Mesenteric fat pad (tissue), 1 donor: ENCODE data around the gene CRY1. TPM values are rescaled to one million over a fixed set of nuclear protein-coding genes. Genes with fewer than 3 reads are reported as not detected.

ENCODE experiments used
- DNase-seq: peaks from one replicate; pipeline ENCODE4 v3.0.0-alpha.2; 2020; ENCODE audit warnings: low spot score
- long read RNA-seq: library from polyadenylated mRNA; unstranded; transcript quantifications from one replicate; pipeline ENCODE4 v2.0.0, GENCODE V29; 2020
- total RNA-seq: library from RNA; stranded (reverse); fragmentation: NEBNext Ultra II Directional; extraction: Animal tissue kit (Norgen Biotek cat#: 25700); gene quantifications from one replicate; pipeline ENCODE4 v1.2.1, GENCODE V29; 2021
- donor health status: DM: yes; HTN: yes; CAD: no.

CRY1 gene
- 14.8 TPM for total RNA-seq
- long read RNA-seq, transcript CRY1-201 (13 exons, 3,267 nt) = major isoform, 31 of 58 reads
- long read RNA-seq, partial matches to known transcripts = 8 of 58 reads
- long read RNA-seq, other reads (novel, unspliced or antisense) = 19 of 58 reads

DNA sequence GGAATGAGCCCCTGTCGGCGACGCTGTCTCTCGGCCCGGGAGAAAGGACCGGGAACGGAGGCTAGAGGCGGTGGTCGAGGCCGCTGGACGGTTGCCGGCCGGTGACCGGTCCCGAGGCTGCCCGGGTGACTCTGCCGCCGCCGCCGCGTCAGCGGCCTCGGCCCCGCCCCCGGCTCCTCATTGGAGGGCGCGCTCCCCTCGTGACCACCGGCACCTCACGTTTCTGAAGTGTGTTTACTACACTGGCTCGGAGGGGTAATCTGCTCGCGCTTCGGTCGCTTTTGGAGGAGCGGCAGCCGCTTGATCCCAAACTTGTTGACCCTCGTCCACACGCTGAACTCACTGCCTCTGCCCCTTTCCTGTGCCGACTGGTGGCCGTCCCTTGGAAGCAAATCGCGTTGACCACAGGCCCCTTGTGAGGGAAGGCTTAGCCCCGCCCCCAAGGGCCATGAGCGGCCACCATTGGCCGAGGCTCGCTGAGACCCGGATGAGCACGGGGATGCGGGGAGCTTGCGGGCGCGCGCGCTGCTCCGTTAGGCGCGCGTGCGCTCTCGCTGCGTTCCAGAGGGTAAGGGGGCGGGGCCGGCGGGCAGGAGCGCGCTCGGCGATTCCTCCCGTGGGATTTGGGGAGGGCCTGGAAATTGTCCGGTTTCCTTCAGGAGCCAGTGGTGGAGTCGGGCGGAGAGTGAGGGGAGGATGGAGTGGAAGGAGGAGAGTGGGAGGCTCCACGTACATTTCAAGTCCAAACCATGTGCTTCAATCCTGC, at the start of gene CRY1:
CRY1 (minus strand) TSS at position 133 of the 766 bp plus-strand sequence. CDS start 588 bp downstream, outside the sequence.
- DNase-seq = peak; percentile 99

DNA sequence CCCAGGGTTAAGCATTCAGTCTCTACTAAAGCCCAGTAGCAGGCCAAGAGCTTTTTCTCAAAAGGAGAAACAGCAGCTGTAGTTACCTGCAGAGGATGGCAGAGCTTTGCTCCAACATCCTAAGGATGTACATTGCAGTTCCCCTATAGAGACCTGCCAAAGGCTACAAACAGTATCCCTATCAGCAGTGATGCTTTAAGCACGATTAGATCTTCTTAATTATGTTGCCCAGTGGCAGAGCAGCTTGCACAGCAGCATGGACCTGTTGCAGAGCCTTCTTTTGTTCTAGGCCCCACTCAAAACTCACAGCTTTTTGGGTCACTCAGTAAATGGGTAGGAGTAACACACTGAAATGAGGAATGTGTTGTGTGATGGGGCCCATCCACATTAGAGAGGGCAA, 46.4 kb upstream of the CRY1 start:
- DNase-seq = no peak

DNA sequence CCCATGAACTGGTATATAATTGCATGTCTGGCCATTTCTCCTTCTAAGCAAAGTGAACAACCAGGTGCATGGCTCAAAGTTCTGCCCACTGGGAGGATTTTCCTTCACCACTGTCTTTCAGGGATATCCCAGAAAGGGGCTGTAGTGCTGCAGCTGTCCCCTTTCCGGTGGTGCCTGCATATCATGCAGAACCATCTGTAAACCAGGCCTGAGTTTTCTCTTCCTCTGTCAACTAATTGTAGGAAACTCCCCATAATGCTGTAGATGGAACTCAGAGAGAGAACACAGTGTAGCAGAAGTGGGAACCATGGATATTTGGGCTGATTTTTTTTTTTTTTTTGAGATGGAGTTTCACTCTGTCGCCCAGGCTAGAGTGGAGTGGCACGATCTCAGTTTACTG, 45.6 kb upstream of the CRY1 start:
- no peak for DNase-seq

DNA sequence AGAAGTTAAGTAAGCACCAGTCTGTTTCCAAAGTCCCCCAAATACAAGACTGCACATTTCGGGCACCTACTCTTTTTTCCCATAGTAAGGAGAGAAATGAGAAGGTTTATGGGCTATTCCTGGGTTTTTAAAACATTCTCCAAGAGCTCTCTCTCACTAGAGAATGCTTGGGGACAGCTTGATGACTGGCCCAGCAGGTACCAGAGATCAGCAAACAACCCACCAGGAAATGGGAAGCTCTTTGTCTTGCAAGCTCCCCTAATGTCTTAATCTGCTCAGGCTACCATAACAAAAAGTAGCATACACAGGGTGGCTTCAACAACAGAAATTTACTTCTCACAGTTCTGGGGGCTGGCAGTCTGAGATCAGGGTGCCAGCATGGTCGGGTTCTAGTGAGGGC, 41.8 kb upstream of the CRY1 start:
- DNase-seq = no peak

DNA sequence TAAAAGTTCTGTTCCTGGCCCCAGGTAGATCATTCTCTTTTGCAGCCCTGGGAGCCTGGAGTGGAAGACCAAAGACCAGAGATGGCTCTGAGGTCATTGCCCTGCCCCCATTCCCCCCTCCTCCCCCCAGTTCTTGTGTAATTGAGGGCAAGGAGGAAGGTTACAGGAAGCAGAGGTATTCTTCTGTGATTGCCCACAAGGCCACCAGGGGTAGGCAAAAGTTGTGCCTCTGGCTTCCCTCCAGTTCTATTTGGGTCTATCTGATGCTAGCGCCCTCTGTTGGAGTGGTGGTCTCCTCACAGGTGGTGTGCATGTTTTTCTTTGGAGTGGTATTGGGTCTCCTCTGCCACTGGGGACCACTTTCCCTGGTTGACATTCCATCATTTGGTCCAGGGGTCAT, 41.2 kb upstream of the CRY1 start:
- DNase-seq = no peak

DNA sequence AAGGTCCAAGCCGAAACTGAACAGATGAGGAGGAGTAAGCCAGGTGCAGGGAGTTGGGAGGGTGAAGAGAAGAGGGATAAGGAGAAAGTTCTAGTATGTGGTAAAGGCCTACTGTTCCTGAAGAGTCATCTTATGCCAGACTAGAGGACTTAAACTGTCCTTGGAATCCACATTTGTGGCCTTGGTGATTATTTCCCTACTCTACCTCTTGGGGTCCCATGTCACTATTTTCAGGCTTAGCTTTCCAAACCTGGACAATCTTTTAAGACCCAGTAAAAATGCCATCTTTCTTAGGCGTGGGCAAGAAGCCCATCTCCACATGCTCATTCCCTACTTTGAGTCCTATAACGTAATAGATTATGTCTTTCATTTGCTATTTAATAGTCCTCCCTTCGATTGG, 40.1 kb upstream of the CRY1 start:
- no peak for DNase-seq

DNA sequence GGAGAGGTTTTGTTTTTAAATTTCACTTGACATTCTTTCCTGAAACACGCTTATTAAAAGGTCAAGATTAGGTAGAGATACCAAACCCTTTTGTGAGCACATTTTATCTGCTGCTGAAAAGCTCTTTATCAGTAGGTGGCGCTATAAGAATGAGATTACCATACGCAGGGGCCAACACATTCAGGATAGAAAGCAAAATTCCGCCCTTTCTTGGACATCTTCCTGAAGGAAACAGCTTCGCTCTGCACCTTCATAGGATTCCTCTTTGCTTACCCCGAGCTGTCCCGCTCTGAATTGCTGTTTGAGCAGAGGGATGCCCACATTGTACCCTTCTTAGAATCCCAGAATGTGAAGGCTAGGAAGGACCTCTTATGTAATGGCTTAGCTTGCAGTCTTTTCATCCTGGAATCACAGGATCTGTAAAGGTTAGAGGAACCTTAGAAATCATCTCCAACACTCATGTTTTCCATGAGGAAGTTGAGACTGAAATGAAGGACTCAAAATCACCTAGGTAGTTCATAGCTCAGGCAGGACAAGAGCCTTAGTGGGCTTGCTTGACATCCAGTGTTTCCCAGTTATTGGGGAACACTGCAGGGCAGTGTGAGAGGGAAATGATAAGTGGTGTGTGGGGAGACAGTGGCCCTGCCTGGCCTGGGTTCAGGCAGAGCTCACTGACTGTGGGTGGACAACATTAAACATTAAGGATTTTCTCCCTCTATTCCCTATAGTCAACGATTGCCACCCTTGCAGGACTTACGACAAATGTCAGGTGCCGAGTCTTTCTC, 38.7 kb upstream of the CRY1 start:
- DNase-seq = no peak

DNA sequence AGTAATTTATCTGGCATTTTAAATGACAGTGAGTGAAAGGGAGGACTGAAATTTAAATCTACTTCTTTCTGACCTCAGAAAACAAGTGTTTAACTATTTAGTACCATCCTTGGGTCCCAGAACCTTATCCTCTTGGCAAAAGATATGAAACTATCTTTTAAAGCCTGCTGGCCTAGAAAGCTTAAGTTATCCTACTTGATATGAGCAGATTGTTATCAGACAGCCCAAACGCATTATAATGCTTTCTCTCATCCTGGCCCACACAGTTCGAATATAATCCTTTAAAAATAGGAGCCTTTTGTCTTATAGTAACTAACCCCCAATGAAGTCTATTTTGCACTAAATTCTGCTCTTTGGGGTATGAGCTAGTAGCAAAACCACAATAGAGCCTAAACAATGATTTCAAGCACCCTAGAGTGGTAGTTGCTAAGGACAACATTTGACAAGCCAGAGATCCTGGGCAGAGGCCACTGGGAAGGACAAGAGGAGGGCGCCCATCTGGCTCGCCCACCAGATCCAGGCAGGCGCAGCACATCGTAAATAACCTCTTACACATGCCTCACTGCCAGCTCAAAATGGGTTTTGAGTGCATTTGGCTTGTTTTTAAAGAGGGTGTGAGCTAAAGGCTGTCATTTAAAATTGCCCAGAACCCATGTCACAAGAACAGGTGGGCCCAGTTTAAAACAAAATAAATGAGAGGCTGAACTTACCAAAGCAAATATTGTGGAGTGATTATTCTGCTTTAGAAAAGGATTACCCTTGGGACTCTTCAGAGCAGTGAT, 37.7 kb upstream of the CRY1 start:
- no peak for DNase-seq

DNA sequence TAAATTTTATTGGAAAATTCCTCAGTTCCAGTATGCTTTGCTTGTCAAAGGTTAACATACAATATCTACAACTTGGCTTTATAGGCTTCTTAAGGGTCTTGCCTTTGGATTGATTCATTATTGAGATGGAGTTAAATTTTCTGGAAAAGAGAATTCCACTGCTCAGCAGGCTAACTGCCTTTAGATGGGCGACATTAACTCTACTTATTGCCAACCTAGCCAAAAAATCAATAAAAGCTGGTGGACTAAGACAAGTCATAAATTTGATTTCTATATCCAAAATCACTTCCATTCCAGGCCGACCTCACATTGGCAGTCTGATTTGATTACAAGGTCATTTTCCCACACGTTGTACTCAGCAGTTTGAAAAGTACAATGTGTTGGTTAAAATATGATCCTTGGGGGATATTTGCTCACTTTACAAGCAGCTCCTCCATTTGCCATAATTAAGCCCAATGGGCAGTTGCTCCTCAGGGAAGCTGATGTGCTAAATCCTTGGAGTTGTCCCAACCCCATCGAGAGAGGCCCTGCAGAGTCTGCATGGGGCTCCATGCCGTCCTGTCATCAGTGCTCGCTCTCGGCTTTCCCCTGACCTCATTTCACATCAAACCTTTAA, 36.1 kb upstream of the CRY1 start:
- no peak for DNase-seq

DNA sequence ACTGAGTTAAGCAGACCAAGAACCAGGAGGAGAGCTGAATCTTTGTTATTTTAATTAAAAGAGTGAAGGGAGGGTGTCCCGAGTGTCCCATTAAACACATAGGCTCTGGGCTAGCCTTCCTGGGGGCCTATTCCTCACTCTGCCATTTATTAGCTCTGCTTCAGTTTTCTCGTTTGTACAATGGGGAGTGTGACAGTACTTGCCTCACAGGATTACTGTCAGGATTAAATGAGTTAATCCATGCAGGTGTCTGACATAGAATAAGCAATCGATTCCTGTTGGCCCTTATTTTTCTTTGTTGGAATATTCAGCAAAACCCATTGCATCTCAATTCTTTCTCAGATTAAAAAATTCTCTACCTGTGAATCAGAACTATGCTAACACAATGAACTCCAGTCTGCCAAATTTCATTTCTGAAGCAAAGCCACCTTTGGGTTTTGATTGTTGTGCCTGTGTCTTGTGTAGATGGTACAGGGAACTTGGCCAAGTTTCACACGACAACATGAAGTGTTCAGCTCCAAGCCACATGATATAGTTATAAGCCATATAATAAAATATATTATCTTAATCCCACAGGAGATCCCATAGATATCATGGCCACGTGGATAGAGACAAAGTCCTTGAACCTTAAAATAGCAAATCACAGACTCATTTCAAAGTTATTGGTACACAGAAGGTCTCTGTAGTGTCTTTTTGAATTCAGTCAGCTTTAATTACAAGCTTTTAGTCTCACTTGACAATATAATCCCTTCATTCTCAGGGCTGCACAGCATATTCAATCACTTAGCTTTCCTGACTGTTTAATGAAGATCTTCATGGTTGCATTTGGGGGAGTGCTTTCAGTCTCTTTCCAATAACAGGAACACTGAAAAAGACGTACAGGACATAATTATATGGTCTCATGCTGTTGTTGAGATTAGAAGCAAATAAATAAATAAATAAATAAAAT, 34.4 kb upstream of the CRY1 start:
- DNase-seq = no peak

GRCh38 chr12:107126796-107127481, 33.6 kb upstream of the CRY1 start:
- DNase-seq = no peak

DNA sequence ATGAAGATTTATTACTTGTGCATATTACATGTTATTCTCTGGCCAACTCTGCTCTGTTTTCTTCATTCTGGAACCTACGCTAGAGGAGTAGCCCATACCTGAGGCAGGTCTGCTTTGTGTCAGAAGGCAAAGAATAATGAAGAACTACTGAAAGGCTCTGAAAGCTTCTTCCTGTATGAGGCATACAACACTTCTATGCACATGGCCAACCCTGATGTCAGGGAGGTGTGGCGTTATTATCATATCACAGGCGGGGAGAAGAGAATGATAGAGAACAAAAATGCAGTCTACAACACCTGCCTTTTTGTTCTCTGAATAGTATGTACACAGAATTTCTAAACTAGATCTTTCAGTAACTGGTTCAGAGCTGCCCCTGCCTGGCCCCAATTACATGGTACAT, 32.5 kb upstream of the CRY1 start:
- DNase-seq = no peak

GRCh38 chr12:107122452-107122958, 29.2 kb upstream of the CRY1 start:
- DNase-seq = no peak

DNA sequence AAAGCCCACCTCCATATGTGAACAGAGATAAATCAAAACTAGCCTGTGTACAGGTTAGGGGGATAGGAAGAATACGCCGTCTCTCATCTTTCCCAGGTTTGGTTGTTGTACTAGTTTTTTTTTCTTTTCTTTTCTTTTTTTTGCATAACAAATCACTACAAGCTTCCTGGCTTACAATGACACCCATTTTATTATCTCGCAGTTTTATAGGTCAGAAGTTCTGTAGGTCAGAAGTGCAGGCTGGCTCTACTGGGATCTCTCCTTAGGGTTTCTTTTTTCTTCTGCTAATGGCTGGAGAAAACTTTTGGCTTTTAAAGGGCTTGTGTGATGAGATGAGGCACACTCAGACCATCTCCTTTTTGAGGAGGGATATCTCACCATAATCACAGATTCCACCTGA, 25.7 kb upstream of the CRY1 start:
- DNase-seq = no peak

DNA sequence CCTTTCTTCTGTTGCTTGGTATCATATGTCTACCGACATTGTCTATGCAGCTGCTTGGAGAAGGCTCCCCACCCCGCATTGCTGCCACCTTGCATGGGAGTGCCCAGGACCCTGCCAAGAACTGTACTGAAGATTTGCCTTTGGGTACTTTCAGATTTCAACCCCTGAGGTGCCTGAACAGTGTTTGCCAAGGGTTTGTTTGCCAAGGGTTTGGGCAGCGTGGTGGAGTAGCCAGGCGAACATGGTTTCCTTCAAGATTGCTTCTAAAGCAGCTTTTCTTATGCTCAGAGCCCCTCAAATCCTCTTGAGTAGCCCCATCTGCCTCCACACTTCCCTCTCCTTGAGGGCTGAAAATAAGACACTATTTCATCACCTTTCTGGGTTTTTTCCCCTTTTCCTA, 25.3 kb upstream of the CRY1 start:
- DNase-seq = no peak

DNA sequence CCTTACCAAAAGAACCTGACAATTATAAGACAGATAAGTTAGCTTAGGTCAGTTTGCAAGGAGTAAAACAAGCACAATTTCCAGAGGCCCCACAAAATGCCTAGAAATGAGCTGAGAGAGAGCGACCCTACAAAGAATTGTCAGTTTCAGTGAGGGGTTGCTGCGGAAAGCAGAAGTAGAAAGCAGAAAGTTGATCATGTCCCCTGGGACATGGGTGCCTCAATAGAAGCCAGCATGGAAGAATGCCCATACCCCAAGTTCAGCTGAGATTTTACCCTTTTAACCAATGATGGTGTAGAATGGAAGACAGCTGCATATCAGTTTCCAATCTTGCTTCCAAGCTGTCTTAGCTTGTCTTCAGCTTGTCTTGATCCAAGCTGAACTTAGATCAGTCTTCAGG, 21.8 kb upstream of the CRY1 start:
- no peak for DNase-seq

DNA sequence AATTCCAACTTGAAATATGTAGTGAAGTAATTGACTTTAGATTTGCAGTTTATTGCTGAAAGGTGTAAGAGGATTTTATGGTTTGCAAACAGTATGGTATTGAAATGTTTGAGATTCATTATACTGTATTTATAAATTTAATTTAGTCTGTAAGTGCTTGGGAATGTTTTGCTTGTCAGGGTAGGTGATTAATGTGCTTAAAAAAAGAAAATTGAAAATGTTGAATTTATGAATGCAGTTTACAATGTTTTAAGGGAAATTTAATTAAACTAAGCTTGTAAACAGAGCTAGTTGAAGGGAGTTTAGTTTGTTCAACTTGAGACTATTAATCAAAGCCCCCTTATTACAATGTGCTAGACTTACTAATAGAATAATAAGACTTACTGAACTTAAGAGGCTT, 18.0 kb upstream of the CRY1 start:
- DNase-seq = no peak

GRCh38 chr12:107109726-107110719, 16.7 kb upstream of the CRY1 start:
- no peak for DNase-seq
